GM21526 (cell line): Measurements from ENCODE around the gene PSMD13.
"Not testable (repeated sequence)": the region's sequence is repeated elsewhere in the genome, so short reads cannot be mapped to it uniquely, and the experiment has no call there.

Experiments
- ATAC-seq: cut with Tn5 transposase; IDR thresholded peaks from one replicate; pipeline ENCODE4 v1.9.1; 2021; ENCODE audit warnings: moderate library complexity; ENCODE audit not compliant: unreplicated experiment, low FRiP score

PSMD13 gene

DNA sequence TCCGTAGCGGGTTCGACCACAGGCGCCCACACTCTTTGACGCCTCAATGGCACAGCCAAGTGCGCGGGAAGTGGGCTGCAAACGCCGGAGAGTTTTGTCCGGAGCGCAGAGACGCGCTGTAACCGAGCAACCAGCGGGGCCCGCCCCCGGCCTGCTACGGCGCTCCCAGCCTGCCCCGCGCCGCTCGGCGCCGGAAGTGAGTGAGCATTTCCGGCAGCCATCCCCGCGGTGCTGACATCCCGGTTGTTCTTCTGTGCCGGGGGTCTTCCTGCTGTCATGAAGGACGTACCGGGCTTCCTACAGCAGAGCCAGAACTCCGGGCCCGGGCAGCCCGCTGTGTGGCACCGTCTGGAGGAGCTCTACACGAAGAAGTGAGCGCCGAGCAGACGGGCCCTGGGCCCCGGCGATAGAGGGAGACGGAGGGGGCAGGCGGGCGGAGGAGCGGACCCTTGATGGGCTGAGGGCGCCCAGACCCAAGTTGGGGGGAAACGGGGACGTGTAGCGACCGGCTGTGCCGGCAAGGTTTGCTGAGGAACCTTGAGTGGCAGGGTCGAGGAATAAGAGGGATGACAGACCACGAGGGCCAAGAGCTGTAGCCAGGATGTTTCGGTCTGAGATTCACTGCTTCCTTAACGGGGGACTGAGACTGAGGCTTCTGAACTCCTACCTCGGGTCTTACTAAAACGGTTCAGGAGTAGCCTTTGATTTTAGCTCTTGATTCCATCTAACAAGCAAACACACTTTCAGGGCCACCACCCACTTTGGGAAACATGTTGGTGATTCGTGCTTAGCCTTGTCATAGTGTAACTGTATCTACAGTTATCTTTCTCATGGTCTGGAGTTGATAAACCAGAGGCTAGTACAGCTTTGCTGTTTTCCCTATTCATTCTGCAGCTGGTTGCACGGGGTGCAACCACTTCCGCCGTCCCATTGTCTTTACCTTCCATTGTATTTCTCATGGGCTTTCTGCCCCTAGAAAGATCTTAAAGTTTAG, at the start of gene PSMD13:
Gene PSMD13 (plus strand): TSS at position 203 of the 994 bp plus-strand sequence. CDS start 74 bp downstream, at position 277.
- ATAC-seq: peak; percentile 63

- ATAC-seq: peak; percentile 9
These were observed 47.5 kb upstream of the PSMD13 start for GRCh38 chr11:189200-189783.

GRCh38 chr11:189843-190311, 46.9 kb upstream of the PSMD13 start:
- peak; percentile 67 for ATAC-seq

- ATAC-seq: not testable (repeated sequence)
These were observed 46.2 kb upstream of the PSMD13 start for GRCh38 chr11:190546-190945.

GRCh38 chr11:191490-192478, 45.0 kb upstream of the PSMD13 start:
- ATAC-seq: not testable (repeated sequence)

DNA sequence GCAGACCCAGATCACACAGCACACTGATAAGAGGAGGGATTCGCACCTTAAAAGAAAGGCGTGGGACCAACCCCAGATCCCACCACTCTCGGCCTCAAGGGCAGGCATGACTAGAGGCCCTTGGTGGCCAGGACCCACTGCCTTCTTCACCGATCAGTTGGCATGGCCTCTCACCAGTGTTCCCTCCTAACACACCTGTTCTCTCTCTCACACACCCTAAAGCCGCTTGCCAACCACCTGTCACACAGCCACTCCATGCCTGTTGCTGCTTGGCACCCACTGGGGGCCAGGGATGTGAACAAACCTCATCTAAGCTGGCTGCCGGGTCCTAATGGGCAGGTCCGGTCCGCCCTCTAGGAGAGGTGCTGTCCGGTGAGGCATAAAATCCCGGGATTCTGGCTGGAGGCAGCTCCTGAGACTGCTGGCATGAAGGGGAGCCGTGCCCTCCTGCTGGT, 44.1 kb upstream of the PSMD13 start, which contains the start of gene SCGB1C1:
Gene SCGB1C1 (plus strand): TSS at position 405 of the 455 bp plus-strand sequence. CDS start 22 bp downstream, at position 427.
- ATAC-seq: not testable (repeated sequence)

DNA sequence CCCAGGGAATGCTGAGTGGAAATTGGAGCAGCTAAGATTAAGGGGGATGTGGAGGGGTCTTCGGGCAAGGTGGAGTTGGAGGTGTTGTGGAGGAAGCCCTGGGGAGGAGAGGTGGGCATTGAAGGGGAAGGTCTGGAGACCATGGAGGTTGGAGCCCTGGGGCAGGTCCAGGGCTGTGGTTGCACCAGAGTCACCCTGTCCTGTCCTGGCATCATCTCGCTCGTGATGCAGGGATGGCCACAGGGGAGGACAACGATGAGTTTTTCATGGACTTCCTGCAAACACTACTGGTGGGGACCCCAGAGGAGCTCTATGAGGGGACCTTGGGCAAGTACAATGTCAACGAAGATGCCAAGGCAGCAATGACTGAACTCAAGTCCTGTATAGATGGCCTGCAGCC, 43.3 kb upstream of the PSMD13 start:
- not testable (repeated sequence) for ATAC-seq

GRCh38 chr11:196786-197731, 39.7 kb upstream of the PSMD13 start:
- ATAC-seq: no peak

DNA sequence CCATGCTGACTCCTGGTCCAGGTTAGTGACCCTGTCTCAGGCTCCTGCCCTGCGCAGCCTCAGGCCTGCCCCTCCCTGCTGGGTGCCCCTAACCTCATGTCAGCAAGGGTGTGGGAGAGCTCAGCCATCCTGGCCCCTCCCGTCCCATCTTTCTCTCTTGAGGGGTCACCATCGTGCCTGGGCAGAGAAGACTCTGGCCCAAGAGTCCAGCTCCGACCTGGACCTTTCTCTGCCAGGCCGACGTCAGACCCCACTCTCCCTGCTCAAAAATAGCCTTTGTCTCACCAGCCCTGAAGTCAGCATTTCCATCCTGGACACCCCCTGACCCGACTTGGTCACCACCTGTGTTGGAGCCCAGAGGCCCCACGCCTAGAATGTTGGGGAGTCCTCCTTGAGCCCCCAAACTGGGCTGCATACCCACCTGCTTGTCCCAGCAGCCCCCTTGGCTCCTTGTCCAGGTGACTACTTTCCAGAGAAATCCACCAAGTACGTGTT, 39.0 kb upstream of the PSMD13 start:
- no peak for ATAC-seq

DNA sequence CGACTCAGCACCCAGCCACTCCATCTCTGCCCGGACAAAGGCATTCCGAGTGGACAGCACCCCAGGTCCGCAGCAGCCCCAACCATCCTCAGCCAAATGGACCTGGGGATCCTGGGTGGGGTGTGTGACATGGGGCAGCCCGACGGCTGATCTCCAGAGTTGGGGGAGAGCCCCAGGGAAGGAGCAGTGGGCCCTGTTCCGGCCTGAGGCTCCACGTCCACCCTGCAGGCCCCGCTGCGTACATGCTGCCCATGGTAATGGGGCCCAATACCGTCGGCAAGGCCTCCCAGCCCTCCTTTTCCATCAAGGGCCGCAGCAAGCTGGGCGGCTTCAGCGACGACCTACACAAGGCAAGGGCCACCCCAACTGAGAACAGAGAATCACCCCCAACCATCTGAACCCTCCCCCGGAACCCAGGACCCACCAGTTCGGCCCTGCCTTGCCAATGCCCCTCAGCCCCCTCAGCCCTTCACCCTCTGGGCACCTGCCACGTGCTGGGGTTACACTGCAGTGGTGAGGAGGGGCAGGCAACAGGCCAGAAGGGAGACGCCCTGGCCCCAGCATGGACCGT, 38.5 kb upstream of the PSMD13 start:
- no peak for ATAC-seq

- no peak for ATAC-seq
These were observed 37.7 kb upstream of the PSMD13 start for GRCh38 chr11:199004-199581.

DNA sequence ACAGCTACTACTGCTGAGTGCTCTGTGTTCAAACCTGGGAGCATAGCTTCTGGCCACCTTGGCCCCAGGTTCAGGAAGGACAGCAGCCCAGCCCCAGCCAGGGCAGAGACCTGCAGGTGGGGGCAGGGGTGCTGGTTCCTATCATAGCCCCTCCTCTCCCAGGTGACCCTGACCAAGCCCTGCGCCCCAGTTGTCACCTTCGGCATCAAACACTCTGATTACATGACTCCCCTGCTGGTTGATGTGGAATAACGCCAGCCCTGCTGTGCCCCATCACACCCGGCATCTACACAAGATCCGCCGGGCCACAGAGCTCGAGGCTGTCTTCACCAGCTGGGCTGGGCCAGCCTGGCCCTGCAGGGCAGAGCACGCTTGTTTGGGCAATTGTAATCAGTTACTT, 37.0 kb upstream of the PSMD13 start:
- no peak for ATAC-seq

DNA sequence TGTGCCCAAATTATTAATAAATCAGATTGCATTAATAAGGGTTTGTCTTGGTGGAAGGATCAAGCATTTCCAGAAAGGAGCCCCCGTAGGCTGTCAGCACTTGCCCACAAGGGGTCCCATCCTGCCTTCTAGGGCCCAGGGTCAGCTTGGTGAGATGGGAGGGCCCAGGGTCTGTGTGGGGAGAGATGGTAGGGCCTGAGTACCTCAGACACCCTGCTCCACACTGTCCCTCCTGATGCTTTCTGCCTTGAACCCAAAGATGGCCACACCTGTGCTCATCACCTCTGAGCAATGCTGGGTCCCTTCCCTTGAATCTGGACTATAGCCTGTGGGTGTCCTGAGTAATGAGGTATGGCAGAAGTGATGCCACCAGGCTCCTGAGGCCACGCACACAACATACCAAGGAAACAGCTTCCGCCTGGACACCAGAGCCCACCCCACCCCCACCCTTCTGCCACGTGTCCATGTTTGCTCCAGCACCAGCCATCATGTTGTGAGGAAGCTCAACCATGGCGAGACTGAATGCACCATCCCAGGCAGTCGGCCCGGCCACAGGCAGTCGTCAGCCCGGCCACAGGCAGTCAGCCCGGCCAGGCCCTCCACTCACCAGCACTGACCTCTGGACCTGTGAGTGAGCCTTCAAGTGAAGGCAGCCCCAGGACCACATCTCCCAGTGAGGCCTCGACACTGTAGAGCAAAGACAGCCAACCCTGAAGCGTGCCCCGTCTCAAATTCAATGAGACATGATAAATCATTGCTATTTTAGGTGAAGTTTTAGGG, 36.4 kb upstream of the PSMD13 start:
- ATAC-seq: no peak

- no peak for ATAC-seq
These were observed 34.8 kb upstream of the PSMD13 start for GRCh38 chr11:201966-202365.

- ATAC-seq: no peak
These were observed 34.3 kb upstream of the PSMD13 start for GRCh38 chr11:202490-202889.

DNA sequence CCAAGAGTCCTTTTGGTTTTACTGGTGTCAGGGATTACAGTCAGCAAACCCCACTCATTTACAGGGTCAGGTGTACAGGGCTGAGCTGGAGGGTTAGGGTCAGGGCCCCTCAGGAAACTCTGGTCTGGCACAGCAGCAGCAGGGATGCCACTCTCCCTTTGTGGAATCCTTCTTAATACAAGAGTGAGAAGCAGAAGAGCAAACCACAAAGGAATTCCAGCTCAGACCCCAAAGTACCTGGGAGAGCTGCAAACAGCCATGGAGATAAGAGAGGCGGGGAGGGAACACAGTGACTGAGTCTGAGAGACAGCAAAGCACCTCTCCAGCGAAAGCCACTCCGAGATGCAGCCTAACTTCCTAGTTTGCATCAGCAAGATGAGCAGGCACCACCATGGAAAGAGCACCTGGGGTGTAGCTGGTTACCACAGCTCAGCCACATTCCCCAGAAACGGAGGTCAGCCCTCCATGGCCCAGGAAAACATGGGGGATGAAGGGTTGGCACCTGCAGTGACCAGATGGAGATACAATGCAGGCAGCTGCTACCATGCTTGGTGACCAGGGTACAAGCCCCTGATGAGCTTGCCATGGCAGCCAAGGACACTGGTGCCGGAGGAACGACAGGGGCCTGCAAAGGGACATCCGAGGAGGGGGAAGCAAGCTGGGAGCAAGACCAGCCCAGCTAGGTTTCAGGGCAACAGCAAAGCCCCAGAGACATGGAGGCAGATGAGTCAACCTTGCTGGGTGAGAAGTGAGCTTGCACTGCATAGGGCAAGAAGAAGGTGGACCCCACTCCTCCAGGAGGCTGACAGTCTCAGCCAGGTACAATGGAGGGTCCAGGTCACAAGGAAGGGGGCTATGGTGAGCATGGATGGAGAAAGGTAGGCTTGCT, 33.5 kb upstream of the PSMD13 start:
- ATAC-seq: no peak
